GM19193 (cell line): Measurements from ENCODE around the gene MAML3.

Experiments used
- POLR2A ChIP-seq: IDR thresholded peaks from 4 replicates; pipeline ENCODE4 v1.6.1; 2011; ENCODE audit not compliant: insufficient read depth, insufficient read length; ENCODE audit errors: extremely low read depth

Gene MAML3

GRCh38 chr4:139689093-139689722, 464.8 kb downstream of the MAML3 start:
- no peak for TF ChIP-seq POLR2A

DNA sequence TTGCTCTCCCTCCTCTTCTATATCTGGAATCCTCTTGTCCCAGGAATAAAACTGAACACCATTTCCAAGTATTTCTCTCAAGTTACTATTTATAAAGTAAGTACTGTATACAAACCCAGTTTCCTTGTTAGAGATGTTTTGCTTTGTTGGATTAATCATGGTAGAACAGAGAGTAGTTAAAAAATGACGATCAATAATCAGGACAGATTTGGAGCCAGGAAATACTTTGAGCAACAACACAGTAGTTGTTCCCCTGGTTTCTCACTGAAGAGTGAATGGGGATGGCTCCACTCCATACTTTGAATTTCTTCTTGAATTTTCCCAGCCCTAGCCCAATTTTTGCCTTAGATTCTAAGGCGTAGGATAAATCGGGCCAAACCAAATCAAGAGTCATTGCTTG, 467.0 kb downstream of the MAML3 start:
- no peak for TF ChIP-seq POLR2A

GRCh38 chr4:139686130-139686529, 467.9 kb downstream of the MAML3 start:
- no peak for TF ChIP-seq POLR2A

DNA sequence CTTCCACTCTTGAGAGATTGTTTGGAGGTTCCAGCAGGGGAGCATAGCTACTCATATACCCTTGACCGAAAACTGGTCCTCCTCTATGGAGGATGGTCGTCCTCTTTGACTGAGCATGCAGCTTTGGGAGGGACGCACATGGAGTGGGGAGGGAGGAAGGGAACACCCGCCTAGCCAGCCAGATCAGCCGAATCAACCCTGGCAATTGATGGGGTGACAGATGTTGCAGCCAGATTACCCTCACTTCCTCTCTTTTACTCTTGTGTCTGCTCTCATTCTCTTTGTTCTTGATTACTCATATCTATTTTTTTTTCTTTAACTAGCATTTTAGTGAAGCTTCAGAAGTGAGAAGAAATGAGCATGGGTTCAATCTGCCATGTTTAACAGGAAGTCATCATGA, 468.8 kb downstream of the MAML3 start:
- TF ChIP-seq POLR2A = no peak

DNA sequence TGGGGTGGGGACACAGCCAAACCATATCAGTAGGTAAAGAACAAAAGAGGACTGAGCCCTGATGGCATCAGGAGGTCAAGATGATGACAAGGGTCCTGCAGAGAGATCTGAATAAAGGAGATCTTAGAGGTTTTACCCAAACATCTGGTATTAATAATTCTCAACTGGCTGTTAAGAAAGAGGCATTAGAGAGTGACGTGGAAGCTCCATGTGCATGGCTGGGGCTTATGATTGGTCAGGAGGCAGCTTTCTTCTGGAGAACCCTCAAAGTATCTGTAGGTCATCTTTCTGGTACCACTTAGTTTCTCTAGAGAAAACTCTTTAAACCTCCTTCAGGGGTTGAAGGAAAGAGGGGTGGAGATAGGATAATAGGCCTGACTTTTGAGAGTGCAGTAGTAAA, 469.6 kb downstream of the MAML3 start:
- no peak for TF ChIP-seq POLR2A

DNA sequence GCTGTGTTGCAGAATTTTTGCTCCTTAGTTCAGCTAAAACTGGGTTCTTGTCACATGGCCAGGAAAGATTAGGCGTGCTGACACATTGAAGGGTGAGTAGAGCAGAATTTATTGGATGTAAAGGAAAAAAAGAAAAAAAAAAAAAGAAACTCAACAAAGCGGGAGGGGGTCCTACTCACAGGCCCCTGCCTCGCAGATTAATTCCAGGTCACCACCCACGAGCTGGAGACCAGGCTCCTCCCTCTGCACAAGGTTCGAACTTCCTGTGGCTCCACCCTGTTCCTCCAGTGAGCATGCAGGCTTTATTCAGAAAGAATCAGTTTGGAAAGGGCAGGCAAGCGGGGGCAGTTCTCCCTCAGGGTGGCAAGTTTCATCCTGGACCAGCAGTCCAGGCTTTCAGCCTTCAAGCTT, 471.2 kb downstream of the MAML3 start:
- no peak for TF ChIP-seq POLR2A

DNA sequence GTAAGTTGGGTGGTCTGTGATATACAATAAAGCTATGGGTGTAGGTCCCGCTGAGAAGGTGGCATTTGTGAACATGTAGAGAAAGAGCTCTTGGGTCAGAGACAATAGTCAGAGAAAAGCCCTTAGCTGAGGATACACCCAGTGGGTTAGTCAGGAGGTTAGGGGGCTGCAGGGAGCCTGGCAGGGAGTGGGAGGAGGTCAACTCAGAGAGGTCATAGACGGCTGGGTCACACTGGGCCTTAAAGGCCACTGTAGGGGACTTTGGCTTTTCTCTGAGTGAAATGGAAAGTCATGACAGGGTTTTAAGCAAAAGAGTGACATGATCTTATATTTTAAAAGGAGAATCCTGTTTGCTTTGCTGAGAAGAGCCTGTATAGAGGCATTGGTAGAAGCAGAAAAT, 471.7 kb downstream of the MAML3 start:
- no peak for TF ChIP-seq POLR2A

DNA sequence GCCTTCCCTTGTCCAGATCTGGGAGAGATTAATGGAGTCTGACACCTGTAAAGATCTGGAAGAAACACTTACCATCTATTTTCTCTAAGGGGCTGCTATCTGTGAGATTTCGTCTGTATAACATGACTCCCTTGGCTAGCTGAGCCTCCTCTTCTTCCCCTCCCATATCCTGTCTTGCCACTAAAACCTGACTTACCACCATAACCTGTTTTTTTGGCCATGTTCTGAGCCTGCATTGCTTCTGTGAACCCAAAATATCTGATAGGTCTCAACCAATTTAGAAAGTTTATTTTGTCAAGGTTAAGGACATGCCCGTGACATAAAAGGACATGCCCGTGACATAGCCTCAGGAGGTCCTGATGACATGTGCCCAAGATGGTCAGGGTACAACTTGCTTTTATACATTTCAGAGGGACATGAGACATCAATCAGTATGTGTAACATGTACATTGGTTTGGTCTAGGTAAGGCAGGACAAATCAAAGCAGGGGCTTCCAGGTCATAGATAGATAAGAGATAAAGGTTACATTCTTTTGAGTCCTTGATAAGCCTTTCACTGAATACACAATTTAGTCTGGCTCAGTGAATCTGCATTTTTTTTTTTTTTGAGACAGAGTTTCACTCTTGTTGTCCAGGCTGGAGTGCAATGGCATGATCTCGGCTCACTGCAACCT, 476.9 kb downstream of the MAML3 start:
- no peak for TF ChIP-seq POLR2A

GRCh38 chr4:139676365-139676764, 477.6 kb downstream of the MAML3 start:
- no peak for TF ChIP-seq POLR2A

- no peak for TF ChIP-seq POLR2A
These were observed 478.3 kb downstream of the MAML3 start for GRCh38 chr4:139675651-139676050.

DNA sequence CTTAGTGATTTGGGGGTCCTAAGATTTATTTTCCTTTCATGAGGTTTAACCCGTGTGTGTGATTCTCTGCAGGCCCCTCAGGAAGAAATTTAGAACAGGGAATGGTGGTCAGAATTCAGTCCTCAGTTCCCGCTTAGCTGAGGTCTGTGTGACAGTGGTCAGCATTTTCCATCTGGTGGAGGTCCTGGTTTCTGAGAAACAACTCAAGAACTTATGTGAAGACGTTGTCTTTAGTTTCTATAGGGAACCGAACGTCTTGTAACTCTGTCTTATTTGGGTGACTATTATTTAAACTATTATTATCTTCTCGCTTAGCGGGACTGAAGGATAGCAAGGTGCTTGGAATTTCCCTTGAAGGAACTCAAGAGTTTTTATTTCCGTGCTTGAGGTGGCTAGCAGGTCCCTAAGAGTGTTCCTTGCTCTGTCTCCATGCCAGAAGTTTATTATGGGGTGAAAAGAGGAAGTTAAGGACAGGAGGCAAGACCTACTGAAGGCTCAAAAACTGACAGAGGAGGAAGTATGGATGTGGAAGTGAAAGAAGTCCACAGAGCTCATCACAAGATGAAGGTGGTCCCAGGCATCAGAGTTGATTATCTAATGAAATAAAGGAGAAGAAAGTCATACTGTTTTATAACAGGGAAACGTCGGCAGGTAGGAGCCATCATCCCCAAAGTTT, 479.0 kb downstream of the MAML3 start:
- no peak for TF ChIP-seq POLR2A

GRCh38 chr4:139672732-139673131, 481.3 kb downstream of the MAML3 start:
- TF ChIP-seq POLR2A = no peak

DNA sequence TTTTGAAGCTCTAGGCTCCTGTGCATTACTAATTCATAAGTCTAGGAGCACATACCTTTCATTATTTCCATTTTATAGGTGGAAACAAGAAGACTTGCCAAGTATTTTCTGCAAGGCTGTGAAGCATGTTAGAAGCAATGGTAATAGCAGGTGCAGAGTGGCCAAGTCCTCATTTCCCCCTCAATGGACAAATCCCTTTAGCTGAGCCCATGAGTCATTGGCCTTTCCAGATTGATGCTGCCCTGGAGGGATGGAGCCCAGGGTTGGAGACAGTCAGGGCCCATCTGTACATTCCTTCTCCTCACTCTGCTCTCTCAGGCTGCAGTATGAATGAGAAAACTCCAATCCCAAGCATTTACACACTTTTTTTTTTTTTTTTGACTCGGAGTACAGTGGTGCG, 481.8 kb downstream of the MAML3 start:
- no peak for TF ChIP-seq POLR2A

DNA sequence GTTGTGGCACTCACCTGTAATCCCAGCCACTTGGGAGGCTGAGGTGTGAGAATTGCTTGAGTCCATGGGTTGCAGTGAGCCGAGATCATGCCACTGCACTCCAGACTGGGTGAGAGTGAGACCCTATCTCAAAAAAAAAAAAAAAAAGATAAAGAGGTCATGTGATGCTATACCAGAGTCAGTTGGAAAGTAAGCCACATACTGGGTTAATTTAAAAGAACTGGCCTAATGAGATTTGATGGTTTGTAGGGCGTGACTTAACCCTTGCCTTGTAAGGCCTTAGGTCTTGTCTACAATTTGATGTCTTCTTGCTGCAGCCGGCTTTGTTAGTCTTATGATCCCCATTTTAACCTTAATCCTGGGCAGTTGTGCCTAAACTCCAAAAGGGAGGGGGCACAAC, 483.2 kb downstream of the MAML3 start:
- no peak for TF ChIP-seq POLR2A

DNA sequence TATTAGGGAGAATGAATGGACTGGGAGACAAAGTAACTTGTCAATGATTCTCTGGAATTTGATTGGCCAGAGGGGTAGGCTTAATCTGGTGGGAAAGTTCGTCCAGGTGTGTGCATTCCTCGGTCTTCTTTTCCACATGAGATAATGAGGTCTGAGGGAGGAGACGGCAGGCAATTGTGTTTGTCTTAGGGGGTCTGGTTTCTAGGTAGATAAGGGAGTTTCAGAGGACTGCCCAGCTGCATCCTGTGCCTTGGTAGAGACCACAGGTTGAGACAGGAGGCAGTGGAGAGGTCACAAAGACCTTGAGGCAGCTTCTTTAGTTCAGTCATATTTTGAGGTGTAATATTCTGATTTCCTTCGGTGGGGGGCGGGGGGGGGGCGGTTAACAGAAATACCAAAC, 484.1 kb downstream of the MAML3 start:
- TF ChIP-seq POLR2A = no peak

DNA sequence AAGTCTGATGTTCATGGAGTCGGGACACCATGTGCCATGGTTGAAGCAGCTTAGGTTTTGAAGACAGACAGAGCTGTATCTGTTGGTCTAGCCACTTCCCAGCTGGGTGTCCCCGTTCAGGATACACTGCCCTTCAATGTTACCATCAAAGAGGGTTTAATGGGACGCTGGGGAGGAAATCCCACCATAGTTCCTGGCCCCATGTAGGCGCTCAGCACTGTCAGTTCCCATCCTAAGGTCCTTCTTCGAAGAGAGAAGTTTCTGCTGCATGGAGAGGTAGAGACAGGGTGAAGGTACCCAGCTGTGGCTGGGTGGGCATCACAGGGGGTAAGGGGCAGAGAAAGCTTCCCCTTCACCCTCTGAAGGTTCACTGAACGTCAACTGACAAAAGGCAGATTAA, 484.6 kb downstream of the MAML3 start:
- TF ChIP-seq POLR2A = no peak
